ENCODE measurements around the gene ME2.
"Not testable (repeated sequence)": the region's sequence is repeated elsewhere in the genome, so short reads cannot be mapped to it uniquely, and the experiment has no call there.

ME2 gene

GRCh38 chr18:50982086-50982801, 103.3 kb downstream of the ME2 start:
- no peak for DNase-seq

GRCh38 chr18:50982802-50983179, 103.9 kb downstream of the ME2 start:
- no peak for DNase-seq

DNA sequence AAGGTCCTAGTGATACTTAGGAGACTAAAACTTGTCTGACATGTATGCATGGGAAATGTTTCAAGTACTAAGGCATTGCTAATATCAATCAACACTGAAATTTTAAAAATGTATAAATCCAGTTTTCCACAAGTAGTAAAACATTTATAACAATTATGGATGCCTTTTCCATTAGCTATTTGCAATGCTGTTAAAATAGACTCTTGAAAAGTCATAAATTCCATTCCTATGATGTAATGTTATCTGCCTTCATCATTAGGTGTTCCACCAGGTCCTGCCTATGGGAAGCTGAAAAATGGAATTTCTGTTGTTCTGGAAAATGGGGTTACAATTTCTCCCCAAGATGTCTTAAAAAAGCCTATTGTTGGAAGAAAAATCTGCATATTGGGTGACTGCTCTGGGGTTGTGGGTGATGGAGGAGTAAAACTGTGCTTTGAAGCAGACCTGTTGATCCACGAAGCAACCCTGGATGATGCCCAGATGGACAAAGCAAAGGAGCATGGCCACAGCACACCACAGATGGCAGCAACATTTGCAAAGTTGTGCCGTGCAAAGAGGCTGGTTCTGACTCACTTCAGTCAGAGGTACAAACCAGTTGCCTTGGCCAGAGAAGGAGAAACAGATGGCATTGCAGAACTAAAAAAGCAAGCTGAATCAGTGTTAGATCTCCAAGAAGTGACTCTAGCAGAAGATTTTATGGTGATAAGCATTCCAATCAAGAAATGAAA, 107.6 kb downstream of the ME2 start:
- no peak for DNase-seq

GRCh38 chr18:50987261-50987660, 108.3 kb downstream of the ME2 start:
- DNase-seq, result no peak

DNA sequence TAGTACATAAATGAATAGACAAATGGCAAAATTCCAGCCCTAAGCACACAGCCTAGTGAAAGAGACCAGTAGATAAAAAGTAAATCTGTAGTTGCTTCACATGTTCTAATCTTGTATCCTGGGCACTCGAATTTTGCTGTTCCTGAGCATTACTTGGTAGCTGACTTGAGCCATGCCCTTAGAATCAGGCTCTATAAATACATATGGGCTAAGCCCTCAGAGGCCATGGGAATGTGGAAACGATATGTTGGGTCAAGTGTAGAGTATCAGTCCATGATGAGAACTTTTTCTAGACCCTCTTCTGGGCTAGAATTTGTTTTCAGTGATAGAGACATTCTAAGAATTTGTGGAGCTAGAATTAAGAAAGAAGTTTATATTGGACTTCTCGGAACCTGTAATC, 110.8 kb downstream of the ME2 start:
- DNase-seq, result no peak

GRCh38 chr18:50992351-50992762, 113.4 kb downstream of the ME2 start:
- no peak for DNase-seq

DNA sequence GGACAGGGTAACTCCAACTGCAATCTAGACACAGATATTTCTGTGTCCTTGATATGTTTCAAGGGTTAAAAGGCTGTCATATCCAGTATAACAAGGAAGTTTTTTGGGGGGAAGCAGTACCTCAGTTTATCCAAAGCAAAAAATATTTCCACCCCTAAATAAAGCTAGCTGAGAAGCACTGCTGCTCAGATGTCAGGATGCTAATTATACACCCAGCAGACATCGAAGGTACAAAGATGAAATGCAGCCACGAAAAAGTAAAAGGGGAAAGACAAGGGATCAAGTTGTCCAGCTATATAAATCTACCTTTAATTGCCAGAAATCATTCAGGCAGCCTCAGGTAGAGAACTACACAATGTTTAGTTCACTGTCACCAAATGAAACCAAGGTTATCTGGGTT, 115.1 kb downstream of the ME2 start:
- DNase-seq, result no peak

GRCh38 chr18:51003174-51003573, 124.3 kb downstream of the ME2 start:
- DNase-seq, result not testable (repeated sequence)

Measured in NCI-H1105 treated with DMSO at 0.1 percent for 48 hours (cell line).